Spleen (tissue), 7 donors: ENCODE measurements around the gene C6orf136.

ENCODE experiments used
- POLR2A ChIP-seq, 3 donors: fragments of 450-650 bp; IDR thresholded peaks; one replicate each; pipeline ENCODE4 v1.5.1; 2017; ENCODE audit warnings: antibody characterized with exemption in 3 of 3, mild to moderate bottlenecking in 1 of 3
- TF ChIP-seq, protein P1 (sequence below), 11 experiments: fragments of 200-600 bp in 7 of 11; fragments of 450-650 bp in 4 of 11; sonication (generic) in 4 of 11; IDR thresholded peaks in 8 of 11; conservative IDR thresholded peaks in 3 of 11; 1 replicate in 7 of 11; 2 replicates in 4 of 11; pipeline versions ENCODE4 v1.4.0 to v1.8.0; 2016 to 2021; ENCODE audit warnings: antibody characterized with exemption in 11 of 11, inconsistent platforms in 4 of 11, mild to moderate bottlenecking in 1 of 11
- donor health status: DM: no; HTN: no; CAD: no; lungs with moderate emphysema.
- donor health status: DM: no; HTN: no; CAD: no.
- donor health status: DM: no; HTN: no; CAD: no.

GRCh38 chr6:30690403-30691207 is 43.7 kb downstream of the C6orf136 start, which contains the start of gene NRM:
- TF ChIP-seq, protein P1, sequence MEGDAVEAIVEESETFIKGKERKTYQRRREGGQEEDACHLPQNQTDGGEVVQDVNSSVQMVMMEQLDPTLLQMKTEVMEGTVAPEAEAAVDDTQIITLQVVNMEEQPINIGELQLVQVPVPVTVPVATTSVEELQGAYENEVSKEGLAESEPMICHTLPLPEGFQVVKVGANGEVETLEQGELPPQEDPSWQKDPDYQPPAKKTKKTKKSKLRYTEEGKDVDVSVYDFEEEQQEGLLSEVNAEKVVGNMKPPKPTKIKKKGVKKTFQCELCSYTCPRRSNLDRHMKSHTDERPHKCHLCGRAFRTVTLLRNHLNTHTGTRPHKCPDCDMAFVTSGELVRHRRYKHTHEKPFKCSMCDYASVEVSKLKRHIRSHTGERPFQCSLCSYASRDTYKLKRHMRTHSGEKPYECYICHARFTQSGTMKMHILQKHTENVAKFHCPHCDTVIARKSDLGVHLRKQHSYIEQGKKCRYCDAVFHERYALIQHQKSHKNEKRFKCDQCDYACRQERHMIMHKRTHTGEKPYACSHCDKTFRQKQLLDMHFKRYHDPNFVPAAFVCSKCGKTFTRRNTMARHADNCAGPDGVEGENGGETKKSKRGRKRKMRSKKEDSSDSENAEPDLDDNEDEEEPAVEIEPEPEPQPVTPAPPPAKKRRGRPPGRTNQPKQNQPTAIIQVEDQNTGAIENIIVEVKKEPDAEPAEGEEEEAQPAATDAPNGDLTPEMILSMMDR (IDR thresholded peaks at IDR 0.05 in 8 of 11, conservative IDR thresholded peaks at IDR 0.05 in 3 of 11): peak in 4 of 11 experiments; percentile 11 to 53 (median 38)
- no peak for TF ChIP-seq POLR2A (IDR thresholded peaks at IDR 0.05)
